Lower leg skin (tissue), 4 donors: ENCODE measurements around the gene CBL. TPM values are rescaled to one million over a fixed set of nuclear protein-coding genes. Genes with fewer than 3 reads are reported as not detected.

ENCODE experiments used
- DNase-seq, 2 donors: peaks; one replicate each; pipeline ENCODE4 v3.0.0-alpha.2; 2019; ENCODE audit warnings: low spot score in 2 of 2
- H3K4me3 ChIP-seq: fragments of 200-600 bp; sonication (generic); 2 replicates; pipeline ENCODE4 v1.5.1; 2017; ENCODE audit warnings: mild to moderate bottlenecking, low read depth; ENCODE audit not compliant: poor library complexity, severe bottlenecking
- POLR2A ChIP-seq, 2 donors: fragments of 450-650 bp; IDR thresholded peaks; one replicate each; pipeline ENCODE4 v1.6.1; 2016 to 2017; ENCODE audit warnings: antibody characterized with exemption in 2 of 2, mild to moderate bottlenecking in 1 of 2, moderate library complexity in 1 of 2
- WGBS, 2 donors: methylation state at CpG; one replicate each; pipeline ENCODE4 v1.1.5; 2018; 5-methylcytosine and 5-hydroxymethylcytosine counted together
- intact Hi-C: fragments of 100-400 bp; cut with DNase I; formaldehyde crosslinking; loops from one replicate; pipeline ENCODE4 v1.15.0; 2023; ENCODE audit warnings: low total_unique reads
- total RNA-seq, 4 donors: library from RNA; depleted of rRNA; stranded (reverse); fragments of >200 nt; gene quantifications; one replicate each; pipeline ENCODE4 v1.1.0, GENCODE V29; 2016
- TF ChIP-seq, protein P1 (sequence below), 3 donors: fragments of 450-650 bp; IDR thresholded peaks; one replicate each; pipeline ENCODE4 v1.5.1; 2016; ENCODE audit warnings: antibody characterized with exemption in 3 of 3, mild to moderate bottlenecking in 3 of 3, moderate library complexity in 2 of 3

CBL gene
- total RNA-seq, 4 donors from 2014 or later, result 11.7 to 14.6 (median 14.0) TPM

DNA sequence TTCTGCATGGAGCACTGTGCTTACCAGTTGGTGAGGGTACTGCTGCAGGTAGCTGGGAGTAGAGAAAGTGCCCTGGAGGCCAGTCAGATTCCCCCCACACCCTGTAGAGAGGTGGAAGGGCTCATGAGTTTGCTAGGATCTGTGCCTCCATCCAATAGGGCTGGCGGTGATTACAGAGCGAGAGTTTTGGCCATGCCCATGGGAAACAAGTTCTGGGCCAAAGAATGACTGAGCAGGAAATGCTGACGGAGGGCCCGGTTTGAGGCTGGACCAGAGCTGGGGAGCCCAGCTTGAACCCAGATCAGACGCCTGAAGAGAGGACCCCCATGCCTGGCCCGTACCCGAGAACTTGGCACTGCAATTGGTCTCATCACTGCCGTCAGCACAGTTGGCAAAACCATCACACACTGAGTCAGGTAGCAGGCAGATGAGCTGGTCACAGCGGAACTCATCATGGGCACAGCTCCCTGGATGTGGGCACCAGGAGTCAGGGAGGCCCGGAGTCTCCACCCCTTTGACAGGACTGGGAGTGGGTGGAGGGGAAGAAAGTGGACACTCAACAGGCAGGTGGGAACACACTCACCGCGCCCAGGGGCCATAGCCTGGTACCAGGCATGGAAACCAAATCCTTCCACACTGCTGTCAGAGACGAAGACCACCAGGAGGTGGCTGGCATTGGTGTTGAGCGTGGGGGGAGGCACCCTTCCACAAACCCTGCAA is 138.3 kb downstream of the CBL start:
- no peak for DNase-seq
- intact Hi-C loops, result no loop called here
- H3K4me3 ChIP-seq, result no peak overlapping the region
- WGBS, 2 donors, result 66 to 70% methylated on average over 14 of the region's 14 CpGs
- TF ChIP-seq, protein P1, sequence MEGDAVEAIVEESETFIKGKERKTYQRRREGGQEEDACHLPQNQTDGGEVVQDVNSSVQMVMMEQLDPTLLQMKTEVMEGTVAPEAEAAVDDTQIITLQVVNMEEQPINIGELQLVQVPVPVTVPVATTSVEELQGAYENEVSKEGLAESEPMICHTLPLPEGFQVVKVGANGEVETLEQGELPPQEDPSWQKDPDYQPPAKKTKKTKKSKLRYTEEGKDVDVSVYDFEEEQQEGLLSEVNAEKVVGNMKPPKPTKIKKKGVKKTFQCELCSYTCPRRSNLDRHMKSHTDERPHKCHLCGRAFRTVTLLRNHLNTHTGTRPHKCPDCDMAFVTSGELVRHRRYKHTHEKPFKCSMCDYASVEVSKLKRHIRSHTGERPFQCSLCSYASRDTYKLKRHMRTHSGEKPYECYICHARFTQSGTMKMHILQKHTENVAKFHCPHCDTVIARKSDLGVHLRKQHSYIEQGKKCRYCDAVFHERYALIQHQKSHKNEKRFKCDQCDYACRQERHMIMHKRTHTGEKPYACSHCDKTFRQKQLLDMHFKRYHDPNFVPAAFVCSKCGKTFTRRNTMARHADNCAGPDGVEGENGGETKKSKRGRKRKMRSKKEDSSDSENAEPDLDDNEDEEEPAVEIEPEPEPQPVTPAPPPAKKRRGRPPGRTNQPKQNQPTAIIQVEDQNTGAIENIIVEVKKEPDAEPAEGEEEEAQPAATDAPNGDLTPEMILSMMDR (IDR thresholded peaks at IDR 0.05), result no peak
- no peak for TF ChIP-seq POLR2A (IDR thresholded peaks at IDR 0.05)

DNA sequence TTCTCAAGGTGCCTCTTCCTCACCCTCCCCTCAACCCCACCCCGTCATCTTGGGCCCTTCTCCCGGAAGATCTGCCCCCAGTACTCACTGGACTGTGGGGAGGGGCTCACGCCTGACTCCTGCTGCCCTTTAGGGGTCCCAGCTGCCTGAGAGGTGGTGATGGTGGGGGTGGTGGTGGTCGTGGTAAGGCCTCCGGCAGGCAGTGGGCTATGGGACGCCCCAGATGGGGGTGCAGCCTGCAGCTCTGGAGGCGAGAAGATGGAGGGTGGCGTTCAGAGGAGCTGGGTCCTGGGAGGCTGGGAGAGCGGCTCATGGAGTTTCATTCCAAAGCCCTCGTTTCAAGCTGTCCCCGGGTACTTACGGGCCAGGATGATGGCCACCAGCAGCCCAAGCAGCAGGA is 139.5 kb downstream of the CBL start:
- WGBS, 2 donors, result 90 to 92% methylated on average over 12 of the region's 12 CpGs
- intact Hi-C loops, result no loop called here
- H3K4me3 ChIP-seq, result no peak overlapping the region
- TF ChIP-seq POLR2A (IDR thresholded peaks at IDR 0.05), result no peak
- TF ChIP-seq, protein P1 (IDR thresholded peaks at IDR 0.05), result no peak
- no peak for DNase-seq

DNA sequence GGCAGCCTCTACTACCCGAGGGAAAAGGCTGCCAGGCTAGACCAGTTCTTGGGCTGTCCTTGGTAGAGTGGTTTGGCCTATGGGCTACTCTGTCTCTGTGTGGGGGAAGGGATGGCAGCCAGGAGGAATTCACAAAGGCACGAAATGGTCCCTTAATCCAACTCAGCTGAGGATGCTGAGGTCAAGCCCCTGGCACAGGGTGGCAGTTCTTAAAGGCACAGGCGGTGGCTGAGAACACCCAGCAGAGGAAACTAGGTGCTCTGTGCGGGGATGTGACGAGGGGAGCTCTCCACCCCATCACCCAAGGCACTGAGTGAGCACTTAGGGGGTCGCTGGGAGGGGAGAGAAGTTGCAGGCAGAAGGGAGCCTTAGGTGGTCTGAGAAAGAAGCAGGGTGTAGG is 140.5 kb downstream of the CBL start, which contains the start of gene MFRP:
Gene MFRP (minus strand): TSS at position 101 of the 400 bp plus-strand sequence. CDS start 192 bp downstream, outside the sequence.
- intact Hi-C loops, result no loop called here
- 56 to 57% methylated on average over 6 of the region's 6 CpGs for WGBS, 2 donors
- no peak for TF ChIP-seq POLR2A (IDR thresholded peaks at IDR 0.05)
- TF ChIP-seq, protein P1 (IDR thresholded peaks at IDR 0.05), result no peak
- no peak within 1 kb of the TSS for H3K4me3 ChIP-seq
- no peak for DNase-seq

DNA sequence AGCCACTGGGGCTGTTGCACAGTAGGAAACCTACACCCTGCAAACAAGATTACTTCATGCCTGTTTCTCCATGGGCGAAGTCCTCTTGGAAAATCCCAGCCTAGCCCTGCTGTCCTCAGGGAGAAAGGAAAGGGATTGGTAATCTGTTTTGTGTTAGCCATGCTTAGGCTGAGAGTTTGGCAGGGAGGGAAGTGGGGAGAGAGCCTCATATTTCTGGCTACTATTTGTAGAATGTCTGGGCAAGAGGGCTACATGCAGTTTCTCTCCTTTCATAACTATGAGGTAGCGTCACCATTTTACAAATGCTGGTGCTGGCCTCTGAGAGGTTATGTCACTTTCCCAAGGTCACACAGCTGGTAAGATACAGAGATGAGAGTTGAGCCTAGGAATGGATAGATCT is 141.1 kb downstream of the CBL start:
- no peak for DNase-seq
- intact Hi-C loops, result no loop called here

DNA sequence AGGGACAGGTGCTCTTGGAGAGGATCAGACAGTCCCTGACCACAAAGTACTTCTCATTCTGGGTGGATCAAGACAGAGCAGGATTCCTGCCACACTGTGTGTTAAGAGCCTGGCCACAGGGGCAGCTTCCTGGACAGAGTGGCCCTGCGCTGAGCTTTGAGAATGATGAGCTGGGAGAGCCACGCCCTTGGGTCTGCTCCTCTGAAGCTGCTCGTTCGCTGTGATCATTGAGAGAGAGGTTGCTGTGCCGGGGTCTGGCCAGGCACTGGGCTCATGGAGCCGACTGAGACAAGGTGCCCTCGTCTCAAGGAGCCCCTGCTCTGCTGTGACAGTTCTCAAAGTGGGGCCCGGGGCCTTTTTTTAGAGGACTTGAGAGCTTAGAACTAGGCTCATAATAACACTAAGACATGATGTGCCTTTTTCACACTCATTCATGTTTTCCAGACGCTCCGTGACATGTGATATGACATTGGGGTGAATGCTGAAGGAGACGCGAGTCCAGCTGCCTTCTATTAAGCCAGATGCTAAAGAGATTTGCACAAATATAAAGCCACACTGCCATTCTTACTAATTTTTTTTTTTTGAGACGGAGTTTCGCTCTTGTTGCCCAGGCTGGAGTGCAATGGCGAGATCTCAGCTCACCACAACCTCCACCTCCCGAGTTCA is 141.9 kb downstream of the CBL start:
- intact Hi-C loops, result no loop called here
- WGBS, 2 donors, result 59 to 60% methylated on average over 16 of the region's 16 CpGs
- no peak for DNase-seq
- no peak overlapping the region for H3K4me3 ChIP-seq
- TF ChIP-seq, protein P1 (IDR thresholded peaks at IDR 0.05), result no peak
- TF ChIP-seq POLR2A (IDR thresholded peaks at IDR 0.05), result no peak

More for the DNA sequence above, 141.1 kb downstream of the CBL start:
- WGBS, 2 donors, result 53 to 56% methylated on average over 2 of the region's 2 CpGs
- TF ChIP-seq POLR2A (IDR thresholded peaks at IDR 0.05), result no peak
- TF ChIP-seq, protein P1 (IDR thresholded peaks at IDR 0.05), result no peak
- H3K4me3 ChIP-seq, result no peak overlapping the region
